T-helper 2 cell treated with Interferon-gamma antibody and Interleukin-4, amounts not matched to agents 100 ng/mL and 5 ng/mL, for 36 hours (primary cell): ENCODE measurements around the gene RNF212. TPM values are rescaled to one million over a fixed set of nuclear protein-coding genes. Genes with fewer than 3 reads are reported as not detected.

Experiments
- intact Hi-C: fragments of 100-400 bp; cut with micrococcal nuclease; formaldehyde crosslinking; loops from one replicate; pipeline ENCODE4 v1.15.1; 2023
- total RNA-seq: library from RNA; stranded (reverse); gene quantifications from 2 replicates; pipeline ENCODE4 v1.2.3, GENCODE V29; 2022

The RNF212 gene
- total RNA-seq, 1 donor from 2014 or later, result 0.68 TPM

- intact Hi-C loops, result no loop called here
These were observed 2.3 kb upstream of the RNF212 start for GRCh38 chr4:1115528-1116293.

- intact Hi-C loops, result no loop called here
These were observed 562 bp downstream of the RNF212 start for GRCh38 chr4:1112821-1113182.

GRCh38 chr4:1112174-1112820 is 1.1 kb downstream of the RNF212 start:
- intact Hi-C loops, result no loop called here

GRCh38 chr4:1111259-1111809 is 2.0 kb downstream of the RNF212 start:
- intact Hi-C loops, result no loop called here

GRCh38 chr4:1109898-1110506 is 3.4 kb downstream of the RNF212 start:
- intact Hi-C loops, result no loop called here

- intact Hi-C loops, result no loop called here
These were observed 4.0 kb downstream of the RNF212 start for GRCh38 chr4:1109333-1109732.

- intact Hi-C loops, result no loop called here
These were observed 7.7 kb downstream of the RNF212 start for GRCh38 chr4:1105662-1106061.

- intact Hi-C loops, result no loop called here
These were observed 8.3 kb downstream of the RNF212 start for GRCh38 chr4:1105067-1105466.

GRCh38 chr4:1104647-1105046 is 8.7 kb downstream of the RNF212 start:
- intact Hi-C loops, result no loop called here

- intact Hi-C loops, result no loop called here
These were observed 13.6 kb downstream of the RNF212 start for GRCh38 chr4:1099684-1100335.

- intact Hi-C loops, result no loop called here
These were observed 14.1 kb downstream of the RNF212 start for GRCh38 chr4:1099270-1099669.

- intact Hi-C loops, result no loop called here
These were observed 14.9 kb downstream of the RNF212 start for GRCh38 chr4:1098311-1098925.

- intact Hi-C loops, result no loop called here
These were observed 15.8 kb downstream of the RNF212 start for GRCh38 chr4:1097553-1097952.

GRCh38 chr4:1096841-1097240 is 16.5 kb downstream of the RNF212 start:
- intact Hi-C loops, result no loop called here

- intact Hi-C loops, result no loop called here
These were observed 19.1 kb downstream of the RNF212 start for GRCh38 chr4:1094336-1094690.

- intact Hi-C loops, result no loop called here
These were observed 19.7 kb downstream of the RNF212 start for GRCh38 chr4:1093391-1094335.

- intact Hi-C loops, result no loop called here
These were observed 20.4 kb downstream of the RNF212 start for GRCh38 chr4:1092983-1093361.

- intact Hi-C loops, result no loop called here
These were observed 21.1 kb downstream of the RNF212 start for GRCh38 chr4:1092026-1092982.

- intact Hi-C loops, result no loop called here
These were observed 21.8 kb downstream of the RNF212 start for GRCh38 chr4:1091561-1091995.
